Measurements from ENCODE around the gene INSR. TPM values are rescaled to one million over a fixed set of nuclear protein-coding genes. Genes with fewer than 3 reads are reported as not detected.

Gene INSR
- total RNA-seq, 1 donor: 44.2 TPM

GRCh38 chr19:7194566-7194965, 99.6 kb downstream of the INSR start:
- no peaks in the 10 kb centered on the region for H3K27me3 ChIP-seq (ENCODE audit: insufficient read depth, low read length)
- H3K79me2 ChIP-seq (ENCODE audit: insufficient read depth, low read length): no peaks in the 10 kb centered on the region
- no peak overlapping the region for H3K27ac ChIP-seq (ENCODE audit: low read depth, low read length)
- no peak for DNase-seq (ENCODE audit: insufficient read length, low spot score, missing footprints)
- no peaks in the 10 kb centered on the region for H4K20me1 ChIP-seq (ENCODE audit: insufficient read depth, low read length)
- no peak overlapping the region for H2AFZ ChIP-seq (ENCODE audit: low read length)
- peaks cover 13% of the 10 kb centered on the region for H3K4me1 ChIP-seq (ENCODE audit: insufficient read depth, low read length)
- H3K4me2 ChIP-seq (ENCODE audit: insufficient read depth, low read length): no peak overlapping the region
- no peaks in the 10 kb centered on the region for H3K9me3 ChIP-seq (ENCODE audit: low read depth, low read length)
- no peak for TF ChIP-seq CTCF (IDR thresholded peaks at IDR 0.05; ENCODE audit: extremely low read depth, low read depth, low read length)
- H3K36me3 ChIP-seq (ENCODE audit: insufficient read depth, low read length): no peaks in the 10 kb centered on the region
- no peak overlapping the region for H3K4me3 ChIP-seq (ENCODE audit: insufficient read depth, low read length)

GRCh38 chr19:7191946-7192691, 102.1 kb downstream of the INSR start:
- Histone ChIP-seq H4K20me1 (ENCODE audit: insufficient read depth, low read length) (no peaks in the 10 kb centered on the region), H3K9me3 (ENCODE audit: low read depth, low read length) (no peaks in the 10 kb centered on the region), H3K27ac (ENCODE audit: low read depth, low read length) (no peak overlapping the region), H3K4me1 (ENCODE audit: insufficient read depth, low read length) (peaks cover 5% of the 10 kb centered on the region), H3K27me3 (ENCODE audit: insufficient read depth, low read length) (no peaks in the 10 kb centered on the region), H3K79me2 (ENCODE audit: insufficient read depth, low read length) (no peaks in the 10 kb centered on the region), H3K36me3 (ENCODE audit: insufficient read depth, low read length) (no peaks in the 10 kb centered on the region), H3K4me3 (ENCODE audit: insufficient read depth, low read length) (no peak overlapping the region), H2AFZ (ENCODE audit: low read length) (peak overlapping the region; percentile 11), H3K4me2 (ENCODE audit: insufficient read depth, low read length) (peak overlapping the region; percentile 6)
- peak; percentile 38 for DNase-seq (ENCODE audit: insufficient read length, low spot score, missing footprints)
- TF ChIP-seq CTCF (IDR thresholded peaks at IDR 0.05; ENCODE audit: extremely low read depth, low read depth, low read length): no peak

GRCh38 chr19:7188698-7189629, 105.2 kb downstream of the INSR start:
- Histone ChIP-seq H3K4me3 (ENCODE audit: insufficient read depth, low read length) (no peak overlapping the region), H3K79me2 (ENCODE audit: insufficient read depth, low read length) (no peaks in the 10 kb centered on the region), H2AFZ (ENCODE audit: low read length) (no peak overlapping the region), H3K27me3 (ENCODE audit: insufficient read depth, low read length) (no peaks in the 10 kb centered on the region), H3K27ac (ENCODE audit: low read depth, low read length) (no peak overlapping the region), H3K4me2 (ENCODE audit: insufficient read depth, low read length) (no peak overlapping the region), H3K4me1 (ENCODE audit: insufficient read depth, low read length) (no peaks in the 10 kb centered on the region), H3K36me3 (ENCODE audit: insufficient read depth, low read length) (no peaks in the 10 kb centered on the region), H3K9me3 (ENCODE audit: low read depth, low read length) (no peaks in the 10 kb centered on the region), H4K20me1 (ENCODE audit: insufficient read depth, low read length) (no peaks in the 10 kb centered on the region)
- DNase-seq (ENCODE audit: insufficient read length, low spot score, missing footprints): no peak
- no peak for TF ChIP-seq CTCF (IDR thresholded peaks at IDR 0.05; ENCODE audit: extremely low read depth, low read depth, low read length)
